ENCODE results near the gene ARSB.
A peak's percentile ranks its signal among the peaks of the same experiment; 100 is the strongest.

The ARSB gene

DNA sequence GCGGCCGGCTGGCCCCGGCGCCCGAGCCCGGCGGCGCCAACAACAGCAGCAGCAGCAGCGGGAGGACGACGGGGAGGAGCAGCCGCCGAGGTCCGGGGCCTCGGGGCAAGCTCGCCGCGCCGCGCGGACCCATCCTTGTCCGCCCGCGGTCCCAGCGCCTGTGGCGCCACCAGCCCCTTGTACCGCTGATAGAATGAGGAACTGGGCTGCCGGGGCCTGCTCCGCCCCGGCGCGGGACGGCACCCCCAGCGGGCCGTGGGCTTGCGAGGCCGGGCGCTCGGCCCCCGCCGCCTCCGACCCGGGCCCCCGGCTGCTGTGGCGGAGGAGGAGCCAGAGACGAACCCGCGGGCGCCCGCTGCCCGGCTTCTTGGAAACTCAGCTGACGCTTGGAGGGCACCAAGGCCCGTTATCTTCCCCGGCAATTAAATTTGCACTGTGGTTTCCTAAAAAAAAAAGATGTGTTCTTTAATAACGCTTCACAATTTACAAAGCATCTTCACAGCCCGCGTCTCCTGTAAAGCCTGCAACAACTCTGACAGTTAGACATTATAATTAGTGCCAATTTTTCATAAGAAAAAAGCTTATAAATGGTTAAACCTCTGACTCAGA is at the start of gene ARSB:
TSS of gene ARSB (minus strand) at position 195 of the 609 bp plus-strand sequence. CDS start at position 133, 62 bp downstream.
- DNase-seq (ENCODE audit: low read depth in 2 of 2): peak; percentile 29 to 40

- DNase-seq (ENCODE audit: low read depth in 2 of 2): no peak
These were observed 47.7 kb upstream of the ARSB start for GRCh38 chr5:79032782-79033181.

GRCh38 chr5:79032031-79032695 is 47.1 kb upstream of the ARSB start:
- no peak for DNase-seq (ENCODE audit: low read depth in 2 of 2)

GRCh38 chr5:79031485-79031867 is 46.4 kb upstream of the ARSB start:
- no peak for DNase-seq (ENCODE audit: low read depth in 2 of 2)

GRCh38 chr5:79030663-79031484 is 45.8 kb upstream of the ARSB start:
- DNase-seq (ENCODE audit: low read depth in 2 of 2): no peak

GRCh38 chr5:79025054-79025472 is 40.0 kb upstream of the ARSB start:
- DNase-seq (ENCODE audit: low read depth in 2 of 2): peak; percentile 17 to 45

DNA sequence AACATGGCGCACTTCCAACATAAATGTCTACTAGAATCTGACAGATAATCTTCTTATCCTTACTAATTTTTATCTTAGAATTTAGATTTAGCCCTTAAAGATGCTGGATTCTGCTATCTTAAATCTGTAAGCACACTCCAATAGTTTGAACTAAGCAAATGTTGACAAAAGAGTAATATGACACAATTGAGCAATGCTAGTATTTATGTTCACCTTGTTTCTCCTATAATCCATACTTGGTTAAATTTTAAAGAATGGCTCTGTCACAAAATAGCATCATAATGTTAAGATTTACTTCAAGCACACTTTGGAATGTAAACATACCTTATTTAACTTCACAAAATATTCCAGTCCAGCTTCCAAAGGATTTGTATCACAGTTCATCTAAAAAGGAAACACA is 38.8 kb upstream of the ARSB start:
- no peak for DNase-seq (ENCODE audit: low read depth in 2 of 2)

DNA sequence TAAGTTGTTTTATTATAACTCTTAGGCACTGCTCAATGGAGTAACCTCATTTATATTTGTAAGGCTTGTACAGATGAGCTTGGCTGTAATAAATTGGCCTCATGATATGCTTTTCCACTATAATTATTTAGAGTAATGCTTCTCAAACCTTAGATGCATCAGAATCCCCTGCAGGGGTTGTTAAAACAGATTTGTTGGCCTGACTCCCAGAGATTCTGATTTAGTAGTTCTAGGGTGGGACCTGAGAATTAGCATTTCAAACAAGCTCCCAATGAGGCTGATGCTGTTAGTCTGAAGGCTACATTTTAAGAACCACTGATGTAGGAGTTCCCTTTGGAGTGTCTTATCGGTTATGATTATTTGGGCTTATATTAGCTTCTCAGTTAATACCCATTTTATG is 38.2 kb upstream of the ARSB start:
- no peak for DNase-seq (ENCODE audit: low read depth in 2 of 2)

DNA sequence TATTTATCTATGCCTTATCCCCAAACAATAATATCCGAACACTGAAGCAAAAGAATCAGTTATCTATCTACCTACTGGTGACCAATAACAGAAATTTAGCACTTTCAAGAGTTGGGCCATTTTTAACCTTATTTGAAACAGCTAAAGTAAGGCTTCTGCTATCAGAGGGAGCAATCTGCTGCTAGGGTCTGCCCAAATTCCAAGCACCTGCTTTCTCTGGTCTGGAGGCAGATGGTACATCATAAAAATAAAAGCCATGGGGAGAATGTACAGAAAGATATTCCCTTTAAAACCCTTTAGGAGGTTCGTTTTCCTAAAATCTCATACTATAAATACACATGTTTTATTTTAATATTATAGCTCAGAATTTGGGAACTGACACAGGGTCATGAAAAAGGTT is 37.7 kb upstream of the ARSB start:
- no peak for DNase-seq (ENCODE audit: low read depth in 2 of 2)

- no peak for DNase-seq (ENCODE audit: low read depth in 2 of 2)
These were observed 36.6 kb upstream of the ARSB start for GRCh38 chr5:79021753-79022152.

DNA sequence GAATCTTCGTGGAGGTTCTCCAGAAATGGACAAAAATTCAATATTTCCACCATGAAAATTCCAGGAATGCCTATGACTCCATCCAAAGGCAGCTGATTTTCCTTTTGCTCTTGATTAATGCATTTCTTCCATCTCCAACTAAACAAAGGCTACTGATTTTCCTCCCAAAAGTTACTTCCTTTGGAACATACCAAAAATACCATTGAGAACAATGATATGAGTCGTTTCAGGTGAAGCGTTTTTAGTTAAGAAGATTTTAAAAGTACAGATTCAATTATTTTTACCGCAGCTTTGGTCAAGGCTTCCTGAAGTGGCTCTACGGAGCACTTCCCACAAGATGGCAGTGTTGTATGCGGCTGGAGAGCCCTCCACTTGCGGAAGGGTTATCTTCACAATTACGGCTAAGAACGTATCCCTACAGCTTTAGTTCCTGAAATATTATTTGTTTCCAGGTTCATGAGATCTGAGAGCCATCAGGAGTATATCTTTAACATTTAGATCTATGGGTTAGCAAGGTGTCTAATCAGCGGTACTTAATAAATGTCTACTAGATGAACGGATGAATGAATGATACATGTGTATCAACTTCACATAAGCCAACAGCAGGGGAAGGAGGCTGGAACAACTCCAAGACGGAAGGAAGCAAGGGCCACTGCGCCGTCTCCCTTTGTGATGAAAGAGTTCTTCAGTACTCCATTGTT is 35.9 kb upstream of the ARSB start:
- peak; percentile 9 to 12 for DNase-seq (ENCODE audit: low read depth in 2 of 2)

GRCh38 chr5:79014631-79015030 is 29.5 kb upstream of the ARSB start:
- no peak for DNase-seq (ENCODE audit: low read depth in 2 of 2)

DNA sequence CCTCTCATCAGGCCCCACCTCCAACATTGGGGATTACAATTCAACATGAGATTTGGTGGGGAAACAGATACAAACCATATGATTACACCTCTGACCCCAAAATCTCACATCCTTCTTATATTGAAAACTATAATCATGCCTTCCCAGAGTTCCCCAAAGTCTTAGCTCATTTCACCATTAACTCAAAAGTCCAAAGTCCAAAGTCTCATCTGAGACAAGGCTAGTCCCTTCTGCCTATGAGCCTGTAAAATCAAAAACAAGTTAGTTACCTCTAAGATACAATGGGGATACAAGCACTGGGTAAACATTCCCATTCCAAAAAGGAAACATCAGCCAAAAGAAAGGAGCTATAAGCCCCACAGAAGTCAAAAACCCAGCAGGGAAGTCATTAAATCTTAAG is 26.8 kb upstream of the ARSB start:
- no peak for DNase-seq (ENCODE audit: low read depth in 2 of 2)

DNA sequence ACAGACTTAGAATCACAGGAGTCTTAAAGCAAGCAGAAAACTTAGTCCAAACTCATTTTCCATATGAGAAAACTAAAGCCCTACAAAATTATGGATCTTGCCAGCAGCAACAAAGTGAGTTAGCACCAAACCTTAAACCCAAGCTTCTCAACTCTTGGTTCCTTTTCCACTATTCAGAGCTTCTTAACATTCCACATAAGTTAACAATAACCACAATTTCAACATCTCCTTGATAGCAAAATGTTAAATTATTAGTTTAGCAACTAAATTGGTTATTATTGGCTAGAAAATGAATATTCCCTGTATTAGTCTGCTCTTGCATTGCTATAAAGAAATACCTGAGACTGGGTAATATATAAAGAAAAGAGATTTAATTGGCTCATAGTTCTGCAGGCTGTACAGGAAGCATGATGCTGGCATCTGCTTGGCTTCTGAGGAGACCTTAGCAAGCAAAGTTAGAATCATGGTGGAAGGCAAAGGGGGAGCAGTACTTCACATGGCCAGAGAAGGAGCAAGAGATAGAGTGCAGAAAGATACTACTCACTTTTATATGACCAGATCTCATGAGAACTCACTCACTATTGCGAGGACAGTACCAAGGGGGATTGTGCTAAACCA is 26.2 kb upstream of the ARSB start:
- no peak for DNase-seq (ENCODE audit: low read depth in 2 of 2)

GRCh38 chr5:79008362-79008761 is 23.3 kb upstream of the ARSB start:
- no peak for DNase-seq (ENCODE audit: low read depth in 2 of 2)

- no peak for DNase-seq (ENCODE audit: low read depth in 2 of 2)
These were observed 22.8 kb upstream of the ARSB start for GRCh38 chr5:79007872-79008271.

DNA sequence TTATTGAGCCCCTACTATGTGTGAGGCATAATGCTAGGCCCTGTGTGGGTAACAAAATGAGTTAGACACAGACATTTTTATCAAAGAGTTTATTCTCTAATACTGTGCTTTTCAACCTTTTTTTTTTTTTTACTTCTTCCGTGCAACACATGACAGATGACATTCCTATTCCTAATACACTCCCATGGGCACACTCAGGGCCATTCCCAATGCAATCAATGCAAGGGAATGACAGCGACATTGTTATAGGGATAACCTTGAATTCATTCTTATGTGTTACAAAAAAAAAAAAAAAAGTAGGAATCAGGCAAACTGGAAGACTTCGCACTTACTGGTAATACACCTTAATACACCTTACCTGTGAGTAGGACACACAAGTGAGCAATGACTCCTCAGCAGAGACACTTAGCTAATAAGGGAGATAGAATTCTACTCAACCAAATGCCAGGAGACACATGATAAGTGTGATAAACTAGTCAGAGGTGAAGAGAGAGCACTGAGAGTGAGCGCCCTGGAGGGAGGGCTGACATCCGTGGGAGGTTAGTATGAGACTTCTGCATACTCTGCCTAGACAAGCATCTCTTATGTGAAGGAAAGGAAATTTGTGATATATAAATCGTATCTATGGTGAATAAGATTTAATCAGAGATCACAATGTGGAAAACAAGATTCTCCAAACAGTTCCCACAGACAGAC is 21.0 kb upstream of the ARSB start:
- no peak for DNase-seq (ENCODE audit: low read depth in 2 of 2)

DNA sequence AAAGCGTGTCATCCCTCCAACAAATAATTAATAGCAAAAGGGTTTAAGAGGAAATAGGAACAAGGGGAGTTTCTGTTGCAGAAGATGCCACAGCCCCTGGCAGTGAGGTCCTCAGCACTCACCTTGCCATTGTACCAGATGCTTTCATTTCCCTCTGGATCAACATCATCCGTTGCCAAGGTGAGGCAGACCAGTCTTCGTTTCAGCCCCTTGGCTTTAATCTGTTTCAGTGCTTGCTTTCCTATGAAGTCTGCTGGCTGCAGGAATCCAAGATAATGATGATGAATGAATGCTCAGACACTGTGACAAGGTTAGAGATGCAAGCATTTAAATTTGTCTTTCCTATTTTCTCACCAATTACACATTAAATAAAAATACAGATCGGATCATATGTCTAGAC is 20.0 kb upstream of the ARSB start:
- no peak for DNase-seq (ENCODE audit: low read depth in 2 of 2)

DNA sequence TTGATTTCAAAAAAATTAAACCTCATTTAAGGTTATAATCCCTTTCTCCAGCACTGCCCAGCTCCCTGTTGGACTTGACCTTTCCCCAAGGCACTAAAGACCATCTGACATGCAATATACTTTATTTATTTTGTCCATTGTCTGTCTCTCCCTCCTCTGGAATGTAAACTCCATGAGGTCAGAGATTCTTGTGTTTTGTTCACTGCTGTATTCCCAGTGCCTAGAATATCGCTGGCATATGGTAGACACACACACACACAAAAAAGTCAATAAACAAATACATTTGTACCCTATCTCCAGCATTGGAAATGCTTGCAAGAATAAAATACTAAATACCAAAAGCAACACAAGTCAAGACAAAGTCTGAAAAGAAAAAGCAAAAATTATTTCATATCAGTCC is 17.3 kb upstream of the ARSB start:
- no peak for DNase-seq (ENCODE audit: low read depth in 2 of 2)

GRCh38 chr5:79001471-79001870 is 16.4 kb upstream of the ARSB start:
- DNase-seq (ENCODE audit: low read depth in 2 of 2): no peak

DNA sequence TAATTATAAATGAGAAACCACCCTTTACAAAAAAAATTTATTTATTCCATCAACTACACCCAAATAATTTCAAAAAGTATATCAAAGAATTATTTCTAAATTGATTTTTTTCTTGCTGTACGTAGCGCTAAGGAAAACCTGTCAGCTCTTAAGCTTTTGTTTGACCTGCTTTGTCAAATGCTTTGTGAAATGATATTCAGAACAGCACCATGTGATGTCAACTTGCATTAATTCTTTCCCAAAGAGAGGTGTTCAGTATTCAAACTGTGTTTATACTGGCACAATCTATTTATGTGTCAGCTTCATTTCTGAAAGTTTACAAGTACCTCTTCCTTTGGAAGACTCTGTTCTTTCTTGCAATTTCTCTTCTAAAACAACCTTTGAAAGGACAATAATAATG is 12.0 kb upstream of the ARSB start:
- no peak for DNase-seq (ENCODE audit: low read depth in 2 of 2)
